HCT116 (cell line): ENCODE data around the gene LRRC47. TPM values are rescaled to one million over a fixed set of nuclear protein-coding genes. Genes with fewer than 3 reads are reported as not detected.

ENCODE experiments used
- ATAC-seq: fragments of 200-7000 bp; cut with Tn5 transposase; 2 replicates; pipeline ENCODE4 v1.9.1; 2020; ENCODE audit warnings: mild to moderate bottlenecking, moderate library complexity
- BruUV-seq: library from RNA; stranded (reverse); fragments of 400-500 nt; replicated peaks from 2 replicates; lab custom pipeline; 2021; lab: Mats Ljungman, UMichigan
- CTCF ChIA-PET: fragments of 300-600 bp; sonication (Branson Sonifier 250); formaldehyde crosslinking; loops from one replicate; lab custom pipeline; 2021; ENCODE audit warnings: antibody characterized with exemption; lab: Charles Lee
- POLR2A ChIA-PET: fragments of 300-600, 350-600 bp; sonication (Branson Sonifier 250); formaldehyde crosslinking; loops from one replicate; lab custom pipeline; 2021; ENCODE audit warnings: antibody characterized with exemption; lab: Charles Lee
- RAD21 ChIA-PET, 2 experiments: fragments of 300-600 bp; sonication (Branson Sonifier 250); formaldehyde crosslinking; loops; one replicate each; lab custom pipeline; 2023; ENCODE audit warnings: low total read pairs in 2 of 2; ENCODE audit not compliant: uncharacterized antibody in 2 of 2, unreplicated experiment in 2 of 2, low non-redundant PET in 1 of 2; lab: Charles Lee
- DNase-seq: peaks from one replicate; pipeline ENCODE4 v3.0.0-alpha.2; 2010; ENCODE audit warnings: low read depth, low spot score
- H2AFZ ChIP-seq: fragments of 200-600 bp; shearing (Covaris generic), sonication (generic); 2 replicates; pipeline ENCODE4 v1.6.1; 2017; ENCODE audit warnings: low read depth, mixed run types, mixed read lengths, antibody characterized with exemption, low read length; ENCODE audit not compliant: poor library complexity, severe bottlenecking
- H3K27ac ChIP-seq: 2 replicates; pipeline ENCODE4 v1.5.1; 2012; ENCODE audit warnings: low read depth, low read length
- H3K27me3 ChIP-seq: fragments of 200-600 bp; sonication (generic); 2 replicates; pipeline ENCODE4 v1.6.1; 2016; ENCODE audit warnings: mixed run types, low read length, mixed read lengths; ENCODE audit not compliant: insufficient read depth
- H3K36me3 ChIP-seq, 2 experiments: fragments of 200-500 bp in 1 of 2; fragments of 200-600 bp in 1 of 2; sonication (Bioruptor generic) in 1 of 2; sonication (generic) in 1 of 2; 2 replicates each; pipeline versions ENCODE4 v1.5.1 to v1.6.1; 2014 to 2016; ENCODE audit warnings: low read length in 2 of 2, inconsistent platforms in 1 of 2, mixed read lengths in 1 of 2, mixed run types in 1 of 2; ENCODE audit not compliant: insufficient read depth in 2 of 2, control insufficient read depth in 1 of 2
- H3K4me1 ChIP-seq, 2 experiments: fragments of 200-600 bp in 1 of 2; sonication (generic) in 1 of 2; 2 replicates each; pipeline versions ENCODE4 v1.5.1 to v1.6.1; 2012 to 2017; ENCODE audit warnings: low read length in 2 of 2, inconsistent platforms in 1 of 2, mild to moderate bottlenecking in 1 of 2, mixed read lengths in 1 of 2, mixed run types in 1 of 2, moderate library complexity in 1 of 2; ENCODE audit not compliant: insufficient read depth in 2 of 2, control insufficient read depth in 1 of 2
- H3K4me2 ChIP-seq: fragments of 200-600 bp; sonication (generic); 2 replicates; pipeline ENCODE4 v1.6.1; 2017; ENCODE audit warnings: mixed run types, low read length, mixed read lengths
- H3K4me3 ChIP-seq, 2 experiments: fragments of 200-600 bp in 1 of 2; sonication (generic) in 1 of 2; replicated peaks in 1 of 2; 2 replicates each; pipeline ENCODE4 v1.5.1; 2011 to 2016; ENCODE audit warnings: low read length in 2 of 2, control low read depth in 1 of 2, low read depth in 1 of 2, mild to moderate bottlenecking in 1 of 2, mixed read lengths in 1 of 2, mixed run types in 1 of 2
- H3K79me2 ChIP-seq: fragments of 200-600 bp; sonication (generic); 2 replicates; pipeline ENCODE4 v1.6.1; 2017; ENCODE audit warnings: mild to moderate bottlenecking, mixed run types, low read length, moderate library complexity, mixed read lengths; ENCODE audit not compliant: insufficient read depth
- H3K9ac ChIP-seq: fragments of 200-600 bp; sonication (generic); 2 replicates; pipeline ENCODE4 v1.6.1; 2016; ENCODE audit warnings: low read length, mixed read lengths
- H3K9me2 ChIP-seq: fragments of 200-600 bp; sonication (generic), shearing (Covaris generic); 2 replicates; pipeline ENCODE4 v1.6.1; 2017; ENCODE audit warnings: mixed run types, mild to moderate bottlenecking, moderate library complexity; ENCODE audit not compliant: insufficient read depth
- H3K9me3 ChIP-seq, 2 experiments: fragments of 200-500 bp in 1 of 2; fragments of 200-600 bp in 1 of 2; sonication (Bioruptor generic) in 1 of 2; sonication (generic) in 1 of 2; 2 replicates each; pipeline ENCODE4 v1.6.1; 2014 to 2017; ENCODE audit warnings: low read length in 2 of 2, mixed read lengths in 2 of 2, inconsistent platforms in 1 of 2, low read depth in 1 of 2, mild to moderate bottlenecking in 1 of 2, mixed run types in 1 of 2, moderate library complexity in 1 of 2; ENCODE audit not compliant: control insufficient read depth in 1 of 2, insufficient read depth in 1 of 2
- H4K20me1 ChIP-seq: fragments of 200-600 bp; sonication (generic), shearing (Covaris generic); 2 replicates; pipeline ENCODE4 v1.6.1; 2017; ENCODE audit warnings: mixed run types, mild to moderate bottlenecking, moderate library complexity; ENCODE audit not compliant: insufficient read depth
- CEBPB ChIP-seq: IDR thresholded peaks from 2 replicates; pipeline ENCODE4 v1.6.1; 2012; ENCODE audit warnings: low read depth
- EGR1 ChIP-seq: IDR thresholded peaks from 2 replicates; pipeline ENCODE4 v1.6.1; 2012; ENCODE audit warnings: low read depth
- EZH2 ChIP-seq: fragments of 200-600 bp; sonication (generic); IDR thresholded peaks from 2 replicates; pipeline ENCODE4 v1.6.1; 2017; ENCODE audit warnings: antibody characterized with exemption, mixed run types
- EZH2phosphoT487 ChIP-seq: fragments of 200-600 bp; IDR thresholded peaks from 2 replicates; pipeline ENCODE4 v1.6.1; 2018; ENCODE audit warnings: antibody characterized with exemption, borderline replicate concordance
- POLR2A ChIP-seq: IDR thresholded peaks from 2 replicates; pipeline ENCODE4 v1.7.0; 2011; ENCODE audit warnings: borderline replicate concordance; ENCODE audit not compliant: insufficient read depth, insufficient read length; ENCODE audit errors: extremely low read depth
- SIN3A ChIP-seq: IDR thresholded peaks from 2 replicates; pipeline ENCODE4 v1.6.1; 2012; ENCODE audit warnings: low read depth
- SP1 ChIP-seq: IDR thresholded peaks from 2 replicates; pipeline ENCODE4 v1.6.1; 2012; ENCODE audit warnings: low read depth
- YY1 ChIP-seq: IDR thresholded peaks from 2 replicates; pipeline ENCODE4 v1.6.1; 2011; ENCODE audit warnings: low read length, low read depth, moderate library complexity, mild to moderate bottlenecking; ENCODE audit not compliant: insufficient replicate concordance; ENCODE audit errors: extremely low read depth
- intact Hi-C: fragments of 100-400 bp; cut with micrococcal nuclease; formaldehyde crosslinking; loops from 2 replicates; pipeline ENCODE4 v1.10.0; 2022
- total RNA-seq: library from RNA; stranded (reverse); gene quantifications from one replicate; pipeline ENCODE4 v1.2.1, GENCODE V29; 2021; ENCODE audit not compliant: unreplicated experiment
- TF ChIP-seq, protein P1 (sequence below): IDR thresholded peaks from 2 replicates; pipeline ENCODE4 v1.6.1; 2011; ENCODE audit warnings: mild to moderate bottlenecking, low read length, moderate library complexity; ENCODE audit not compliant: insufficient replicate concordance; ENCODE audit errors: extremely low read depth
- TF ChIP-seq, protein P2 (sequence below), 3 experiments: fragments of 200-600 bp in 1 of 3; sonication (generic) in 1 of 3; IDR thresholded peaks in 2 of 3; conservative IDR thresholded peaks in 1 of 3; 2 replicates each; pipeline ENCODE4 v1.5.1; 2012 to 2017; ENCODE audit warnings: low read depth in 2 of 3, low read length in 2 of 3, antibody characterized with exemption in 1 of 3, borderline replicate concordance in 1 of 3, control low read depth in 1 of 3, mild to moderate bottlenecking in 1 of 3, mixed read lengths in 1 of 3, mixed run types in 1 of 3, moderate library complexity in 1 of 3; ENCODE audit not compliant: insufficient read depth in 1 of 3
- TF ChIP-seq, protein P3 (sequence below): IDR thresholded peaks from 2 replicates; pipeline ENCODE4 v1.6.1; 2012; ENCODE audit warnings: low read depth
- TF ChIP-seq, protein P4 (sequence below): IDR thresholded peaks from 2 replicates; pipeline ENCODE4 v1.6.1; 2012

The LRRC47 gene
- total RNA-seq, 1 experiment from 2014 or later, result 48.0 TPM

DNA sequence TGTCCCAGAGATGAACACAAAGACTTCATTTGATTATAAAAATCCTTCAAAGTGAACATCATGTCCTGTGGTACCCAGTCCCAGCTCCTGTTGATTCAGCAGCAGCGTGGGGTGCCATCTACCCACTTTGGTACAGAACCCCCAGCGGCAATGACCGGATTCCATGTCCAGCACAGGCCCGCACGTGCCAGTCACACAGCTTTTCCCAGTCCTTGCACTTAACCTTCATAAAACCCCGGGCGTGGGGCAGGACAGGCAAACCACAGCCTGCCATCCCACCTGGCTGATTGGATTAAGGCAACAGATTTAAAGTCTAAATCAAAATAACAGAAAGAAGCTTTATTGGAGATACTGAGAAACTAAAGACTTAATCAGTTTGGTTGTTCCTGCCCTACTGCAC, 45.2 kb upstream of the LRRC47 start:
- H3K9me2 ChIP-seq, result no peaks in the 10 kb centered on the region
- H3K27ac ChIP-seq, result no peak overlapping the region
- no peak overlapping the region for H2AFZ ChIP-seq
- no peaks in the 10 kb centered on the region for H4K20me1 ChIP-seq
- H3K4me2 ChIP-seq, result no peak overlapping the region
- intact Hi-C loops, result no loop called here
- no TSS peak for BruUV-seq
- H3K9me3 ChIP-seq, result no peaks in the 10 kb centered on the region
- RAD21 ChIA-PET, result no interaction called here
- TF ChIP-seq YY1 (no peak), SIN3A (no peak), EGR1 (no peak), CEBPB (no peak), POLR2A (no peak), EZH2 (no peak), SP1 (no peak), EZH2phosphoT487 (no peak)
- TF ChIP-seq, protein P1, sequence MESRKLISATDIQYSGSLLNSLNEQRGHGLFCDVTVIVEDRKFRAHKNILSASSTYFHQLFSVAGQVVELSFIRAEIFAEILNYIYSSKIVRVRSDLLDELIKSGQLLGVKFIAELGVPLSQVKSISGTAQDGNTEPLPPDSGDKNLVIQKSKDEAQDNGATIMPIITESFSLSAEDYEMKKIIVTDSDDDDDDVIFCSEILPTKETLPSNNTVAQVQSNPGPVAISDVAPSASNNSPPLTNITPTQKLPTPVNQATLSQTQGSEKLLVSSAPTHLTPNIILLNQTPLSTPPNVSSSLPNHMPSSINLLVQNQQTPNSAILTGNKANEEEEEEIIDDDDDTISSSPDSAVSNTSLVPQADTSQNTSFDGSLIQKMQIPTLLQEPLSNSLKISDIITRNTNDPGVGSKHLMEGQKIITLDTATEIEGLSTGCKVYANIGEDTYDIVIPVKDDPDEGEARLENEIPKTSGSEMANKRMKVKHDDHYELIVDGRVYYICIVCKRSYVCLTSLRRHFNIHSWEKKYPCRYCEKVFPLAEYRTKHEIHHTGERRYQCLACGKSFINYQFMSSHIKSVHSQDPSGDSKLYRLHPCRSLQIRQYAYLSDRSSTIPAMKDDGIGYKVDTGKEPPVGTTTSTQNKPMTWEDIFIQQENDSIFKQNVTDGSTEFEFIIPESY, result no peak
- TF ChIP-seq, protein P2, sequence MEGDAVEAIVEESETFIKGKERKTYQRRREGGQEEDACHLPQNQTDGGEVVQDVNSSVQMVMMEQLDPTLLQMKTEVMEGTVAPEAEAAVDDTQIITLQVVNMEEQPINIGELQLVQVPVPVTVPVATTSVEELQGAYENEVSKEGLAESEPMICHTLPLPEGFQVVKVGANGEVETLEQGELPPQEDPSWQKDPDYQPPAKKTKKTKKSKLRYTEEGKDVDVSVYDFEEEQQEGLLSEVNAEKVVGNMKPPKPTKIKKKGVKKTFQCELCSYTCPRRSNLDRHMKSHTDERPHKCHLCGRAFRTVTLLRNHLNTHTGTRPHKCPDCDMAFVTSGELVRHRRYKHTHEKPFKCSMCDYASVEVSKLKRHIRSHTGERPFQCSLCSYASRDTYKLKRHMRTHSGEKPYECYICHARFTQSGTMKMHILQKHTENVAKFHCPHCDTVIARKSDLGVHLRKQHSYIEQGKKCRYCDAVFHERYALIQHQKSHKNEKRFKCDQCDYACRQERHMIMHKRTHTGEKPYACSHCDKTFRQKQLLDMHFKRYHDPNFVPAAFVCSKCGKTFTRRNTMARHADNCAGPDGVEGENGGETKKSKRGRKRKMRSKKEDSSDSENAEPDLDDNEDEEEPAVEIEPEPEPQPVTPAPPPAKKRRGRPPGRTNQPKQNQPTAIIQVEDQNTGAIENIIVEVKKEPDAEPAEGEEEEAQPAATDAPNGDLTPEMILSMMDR (IDR thresholded peaks at IDR 0.05 in 2 of 3, conservative IDR thresholded peaks at IDR 0.05 in 1 of 3; ENCODE audit: borderline replicate concordance in 1 of 3, insufficient read depth in 1 of 3, low read depth in 2 of 3, low read length in 2 of 3), result no peak
- TF ChIP-seq, protein P3, sequence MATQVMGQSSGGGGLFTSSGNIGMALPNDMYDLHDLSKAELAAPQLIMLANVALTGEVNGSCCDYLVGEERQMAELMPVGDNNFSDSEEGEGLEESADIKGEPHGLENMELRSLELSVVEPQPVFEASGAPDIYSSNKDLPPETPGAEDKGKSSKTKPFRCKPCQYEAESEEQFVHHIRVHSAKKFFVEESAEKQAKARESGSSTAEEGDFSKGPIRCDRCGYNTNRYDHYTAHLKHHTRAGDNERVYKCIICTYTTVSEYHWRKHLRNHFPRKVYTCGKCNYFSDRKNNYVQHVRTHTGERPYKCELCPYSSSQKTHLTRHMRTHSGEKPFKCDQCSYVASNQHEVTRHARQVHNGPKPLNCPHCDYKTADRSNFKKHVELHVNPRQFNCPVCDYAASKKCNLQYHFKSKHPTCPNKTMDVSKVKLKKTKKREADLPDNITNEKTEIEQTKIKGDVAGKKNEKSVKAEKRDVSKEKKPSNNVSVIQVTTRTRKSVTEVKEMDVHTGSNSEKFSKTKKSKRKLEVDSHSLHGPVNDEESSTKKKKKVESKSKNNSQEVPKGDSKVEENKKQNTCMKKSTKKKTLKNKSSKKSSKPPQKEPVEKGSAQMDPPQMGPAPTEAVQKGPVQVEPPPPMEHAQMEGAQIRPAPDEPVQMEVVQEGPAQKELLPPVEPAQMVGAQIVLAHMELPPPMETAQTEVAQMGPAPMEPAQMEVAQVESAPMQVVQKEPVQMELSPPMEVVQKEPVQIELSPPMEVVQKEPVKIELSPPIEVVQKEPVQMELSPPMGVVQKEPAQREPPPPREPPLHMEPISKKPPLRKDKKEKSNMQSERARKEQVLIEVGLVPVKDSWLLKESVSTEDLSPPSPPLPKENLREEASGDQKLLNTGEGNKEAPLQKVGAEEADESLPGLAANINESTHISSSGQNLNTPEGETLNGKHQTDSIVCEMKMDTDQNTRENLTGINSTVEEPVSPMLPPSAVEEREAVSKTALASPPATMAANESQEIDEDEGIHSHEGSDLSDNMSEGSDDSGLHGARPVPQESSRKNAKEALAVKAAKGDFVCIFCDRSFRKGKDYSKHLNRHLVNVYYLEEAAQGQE, result no peak
- TF ChIP-seq, protein P4, sequence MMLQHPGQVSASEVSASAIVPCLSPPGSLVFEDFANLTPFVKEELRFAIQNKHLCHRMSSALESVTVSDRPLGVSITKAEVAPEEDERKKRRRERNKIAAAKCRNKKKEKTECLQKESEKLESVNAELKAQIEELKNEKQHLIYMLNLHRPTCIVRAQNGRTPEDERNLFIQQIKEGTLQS, result no peak
- POLR2A ChIA-PET, result no interaction called here
- CTCF ChIA-PET, result no interaction called here
- ATAC-seq, result no peak
- peaks cover 3 to 5% of the 10 kb centered on the region in 2 experiments; a peak in 2 of 4 replicates for H3K36me3 ChIP-seq
- no peak overlapping the region for H3K4me3 ChIP-seq
- no peaks in the 10 kb centered on the region for H3K4me1 ChIP-seq
- no peaks in the 10 kb centered on the region for H3K27me3 ChIP-seq
- DNase-seq, result no peak
- no peaks in the 10 kb centered on the region for H3K79me2 ChIP-seq
- no peak overlapping the region for H3K9ac ChIP-seq
